Activated CD4-positive, CD25-positive, alpha-beta regulatory T cell treated with anti-CD3 and anti-CD28 coated beads, Interleukin-2, amount 50 U/mL, for 24 hours (primary cell): Measurements from ENCODE around the gene EMILIN1.

Experiments
- ATAC-seq, 2 donors: fragments of 150-1000 bp; cut with Tn5 transposase; one replicate each; pipeline ENCODE4 v1.10.0; 2021; ENCODE audit warnings: mild to moderate bottlenecking in 1 of 2, moderate library complexity in 1 of 2

EMILIN1 gene

GRCh38 chr2:27078267-27079194 lies at the start of gene EMILIN1:
Gene EMILIN1, plus strand, starts transcription at chr2:27078615. Its CDS starts 451 bp downstream, at chr2:27079066.
- ATAC-seq, result no peak

GRCh38 chr2:27029051-27029450 lies 49.4 kb upstream of the EMILIN1 start:
- no peak for ATAC-seq

- ATAC-seq, result peak; percentile 98 to 99
These were observed 45.7 kb upstream of the EMILIN1 start, which contains the start of gene TMEM214 for GRCh38 chr2:27032495-27033252. Gene TMEM214, plus strand, starts transcription at chr2:27032965. Its CDS starts 51 bp downstream, at chr2:27033016.

- no peak for ATAC-seq
These were observed 45.1 kb upstream of the EMILIN1 start for GRCh38 chr2:27033253-27033852.

- ATAC-seq, result no peak
These were observed 40.4 kb upstream of the EMILIN1 start for GRCh38 chr2:27038012-27038411.

- no peak for ATAC-seq
These were observed 39.6 kb upstream of the EMILIN1 start for GRCh38 chr2:27038631-27039339.

- no peak for ATAC-seq
These were observed 39.0 kb upstream of the EMILIN1 start for GRCh38 chr2:27039426-27039825.

- no peak for ATAC-seq
These were observed 38.5 kb upstream of the EMILIN1 start for GRCh38 chr2:27039871-27040270.

- no peak for ATAC-seq
These were observed 38.1 kb upstream of the EMILIN1 start for GRCh38 chr2:27040282-27040681.

GRCh38 chr2:27041752-27042151 lies 36.7 kb upstream of the EMILIN1 start:
- ATAC-seq, result no peak

- ATAC-seq, result peak in 1 of 2 donors; percentile 17
These were observed 36.2 kb upstream of the EMILIN1 start for GRCh38 chr2:27042159-27042661.

GRCh38 chr2:27042985-27043634 lies 35.3 kb upstream of the EMILIN1 start:
- ATAC-seq, result no peak

GRCh38 chr2:27049422-27050280 lies 28.8 kb upstream of the EMILIN1 start:
- peak; percentile 3 to 8 for ATAC-seq

GRCh38 chr2:27050281-27050995 lies 28.0 kb upstream of the EMILIN1 start:
- peak; percentile 70 to 77 for ATAC-seq

GRCh38 chr2:27050996-27051901 lies 27.2 kb upstream of the EMILIN1 start, which contains the start of gene AGBL5:
Gene AGBL5, plus strand, starts transcription at chr2:27051668. Its CDS starts 1,291 bp downstream, at chr2:27052959.
- ATAC-seq, result peak; percentile 72 to 74

GRCh38 chr2:27051902-27052645 lies 26.3 kb upstream of the EMILIN1 start:
- ATAC-seq, result no peak

- no peak for ATAC-seq
These were observed 25.1 kb upstream of the EMILIN1 start for GRCh38 chr2:27053321-27053720.

- no peak for ATAC-seq
These were observed 24.6 kb upstream of the EMILIN1 start for GRCh38 chr2:27053776-27054175.
